Heart left ventricle (tissue), 16 donors: Measurements from ENCODE around the gene POU4F2. TPM values are rescaled to one million over a fixed set of nuclear protein-coding genes. Genes with fewer than 3 reads are reported as not detected.

ENCODE experiments used
- ATAC-seq, 4 donors: fragments of 200-7000 bp; cut with Tn5 transposase; one replicate each; pipeline ENCODE4 v1.9.1; 2020 to 2022; ENCODE audit warnings: moderate library complexity in 4 of 4, mild to moderate bottlenecking in 3 of 4, moderate number of reproducible peaks in 1 of 4
- DNase-seq, 5 donors: peaks; one replicate each; pipeline ENCODE4 v3.0.0-alpha.2; 2020
- H3K27ac ChIP-seq, 12 donors: fragments of 200-600 bp; sonication (generic) in 4 of 12; one replicate each; pipeline versions ENCODE4 v1.5.0 to v1.8.0; 2016 to 2022; ENCODE audit warnings: mild to moderate bottlenecking in 2 of 12
- H3K27me3 ChIP-seq, 9 donors: fragments of 200-600 bp; sonication (generic) in 2 of 9; one replicate each; pipeline versions ENCODE4 v1.5.1 to v1.8.0; 2016 to 2022; ENCODE audit warnings: mild to moderate bottlenecking in 3 of 9
- H3K36me3 ChIP-seq, 9 donors: fragments of 200-600 bp; sonication (generic) in 2 of 9; one replicate each; pipeline versions ENCODE4 v1.5.0 to v1.8.0; 2018 to 2022; ENCODE audit warnings: mild to moderate bottlenecking in 2 of 9
- H3K4me1 ChIP-seq, 12 donors: fragments of 200-600 bp; sonication (generic) in 4 of 12; one replicate each; pipeline versions ENCODE4 v1.5.0 to v1.8.0; 2016 to 2022; ENCODE audit warnings: mild to moderate bottlenecking in 3 of 12
- H3K4me3 ChIP-seq, 12 donors: fragments of 200-600 bp; sonication (generic) in 4 of 12; one replicate each; pipeline versions ENCODE4 v1.5.0 to v1.8.0; 2017 to 2022; ENCODE audit warnings: mild to moderate bottlenecking in 9 of 12, moderate library complexity in 4 of 12
- H3K9me3 ChIP-seq, 12 donors: fragments of 200-600 bp; sonication (generic) in 4 of 12; one replicate each; pipeline versions ENCODE4 v1.5.0 to v1.8.0; 2016 to 2022; ENCODE audit warnings: mild to moderate bottlenecking in 1 of 12
- CTCF ChIP-seq, 12 donors: fragments of 200-600 bp; sonication (generic) in 4 of 12; IDR thresholded peaks; one replicate each; pipeline versions ENCODE4 v1.5.0 to v1.8.0; 2018 to 2022; ENCODE audit warnings: antibody characterized with exemption in 12 of 12, mild to moderate bottlenecking in 5 of 12
- POLR2A ChIP-seq, 2 donors: fragments of 450-650 bp; IDR thresholded peaks; one replicate each; pipeline ENCODE4 v1.6.1; 2017; ENCODE audit warnings: antibody characterized with exemption in 2 of 2, mild to moderate bottlenecking in 2 of 2, moderate library complexity in 2 of 2
- WGBS, 4 donors: extraction: QIAGEN DNeasy Blood & Tissue Kit in 2 of 4; methylation state at CpG; one replicate each; pipeline versions ENCODE4 v1.1.5 to v1.1.7; 2013 to 2018; 5-methylcytosine and 5-hydroxymethylcytosine counted together
- intact Hi-C, 10 donors: fragments of 100-400 bp; cut with DNase I; formaldehyde crosslinking; loops; one replicate each; pipeline versions ENCODE4 v1.11.1 to v1.14.2; 2022
- polyA plus RNA-seq, 2 donors: library from polyadenylated mRNA; stranded (reverse); fragments of 200-250 nt; gene quantifications; one replicate each; pipeline ENCODE4 v1.2.3, GENCODE V29; 2013
- total RNA-seq, 9 donors: library from RNA; depleted of rRNA in 2 of 9; stranded (reverse); fragments of >200 nt in 2 of 9; fragmentation: NEBNext Ultra II Directional in 3 of 9; extraction: Animal tissue kit (Norgen Biotek cat#: 25700) in 3 of 9; gene quantifications; one replicate each; pipeline versions ENCODE4 v1.1.0 to v1.2.4, GENCODE V29; 2016 to 2023
- donor health status: ischemic (EF 13 %, LVEDD 7.1; RV severe dilation, severe dysfunction).
- donor health status: healthy with polysubstance abuse.
- donor health status: DM: no; HTN: yes; CAD: no.
- donor health status: DM: no; HTN: no; CAD: no.
- donor health status: ischemic (EF 25% LVEDD 6.9; RV normal size, moderate dysfunction).
- donor health status: ischemic (EF 25% LVEDD 5.7; RV mildly dilated, moderate dysfunction).
- donor health status: healthy.
- donor health status: DM: yes; HTN: yes; CAD: no.
- donor health status: ischemic (EF 35%, LVEDD 5.7; RV mildly dilated, moderate dysfunction).
- donor health status: nonischemic (EF 11% LVEDD 7.7; RV severe dilation, severe dysfunction).
- donor health status: DM: yes; HTN: yes; CAD: no.
- donor health status: PGD.
- donor health status: ischemic (EF 29% LVEDD 5.4; RV normal size, mild dysfunction).
- donor health status: nonischemic (EF 23%, LVEDD 6.1; RV moderate dilation, normal function).

POU4F2 gene
- total and polyA plus RNA-seq, 11 donors, result not detected

DNA sequence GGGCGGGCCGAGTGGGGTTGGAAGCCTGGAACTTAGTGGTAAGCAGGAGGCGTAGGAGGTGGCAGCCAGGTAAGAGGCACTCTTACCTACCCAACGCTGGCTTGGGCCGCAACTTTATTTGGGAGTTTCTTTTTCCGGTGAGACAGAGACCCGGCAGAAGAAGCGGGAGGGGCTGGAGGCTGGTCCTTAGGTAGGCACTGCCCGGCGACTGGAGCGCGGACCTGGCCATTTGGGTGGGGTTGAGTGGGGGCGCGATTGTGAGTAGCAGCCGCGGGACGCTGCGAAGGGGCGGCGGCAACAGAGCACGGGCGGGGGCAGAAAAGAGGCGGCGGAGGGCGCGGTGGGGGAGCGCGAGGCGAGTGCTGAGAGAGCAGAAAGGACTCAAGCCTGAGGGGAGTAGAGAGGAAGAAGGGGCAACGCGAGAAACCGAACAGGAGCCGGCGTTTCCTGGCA is 334 bp upstream of the POU4F2 start:
- H3K36me3 ChIP-seq, result no peaks in the 10 kb centered on the region
- H3K9me3 ChIP-seq, result no peaks in the 10 kb centered on the region
- WGBS, 4 donors, result 1 to 4% (median 1%) methylated on average over 31 to 34 of the region's 34 CpGs
- peaks cover 34 to 97% (median 72%) of the 10 kb centered on the region in 9 donors for H3K27me3 ChIP-seq
- no peak overlapping the region for H3K27ac ChIP-seq
- ATAC-seq (no peak), DNase-seq (peak in 1 of 5 donors; percentile 46)
- H3K4me1 ChIP-seq, result peaks cover 0 to 23% (median 10%) of the 10 kb centered on the region in 12 donors
- peak overlapping the region in 4 of 12 donors; percentile 6 to 18 (median 8) for H3K4me3 ChIP-seq
- intact Hi-C loops, result loop anchor here in 2 of 10 donors (5.0 to 10.0 kb wide), 2 partner anchors 294 to 296 kb away; no protein-coding TSS in a partner anchor
- no peak for TF ChIP-seq POLR2A (IDR thresholded peaks at IDR 0.05)
- TF ChIP-seq CTCF (IDR thresholded peaks at IDR 0.05), result no peak

- intact Hi-C loops, result loop anchor here in 2 of 10 donors (5.0 to 10.0 kb wide), 2 partner anchors 295 to 297 kb away; no protein-coding TSS in a partner anchor
- H3K27me3 ChIP-seq, result peaks cover 30 to 97% (median 64%) of the 10 kb centered on the region in 9 donors
- peak overlapping the region in 2 of 12 donors; percentile 6 to 8 for H3K4me3 ChIP-seq
Observed at GRCh38 chr4:146639506-146639932, 826 bp downstream of the POU4F2 start.

GRCh38 chr4:146640021-146640464 is 1.4 kb downstream of the POU4F2 start:
- WGBS, 4 donors, result 3 to 7% (median 4%) methylated on average over 11 to 46 of the region's 46 CpGs
- H3K36me3 ChIP-seq, result no peaks in the 10 kb centered on the region
- no peak overlapping the region for H3K27ac ChIP-seq
- H3K9me3 ChIP-seq, result no peaks in the 10 kb centered on the region
- ATAC-seq, result no peak
- H3K4me3 ChIP-seq, result no peak overlapping the region
- no peak for TF ChIP-seq CTCF (IDR thresholded peaks at IDR 0.05)
- TF ChIP-seq POLR2A (IDR thresholded peaks at IDR 0.05), result no peak
- intact Hi-C loops, result no loop called here
- H3K27me3 ChIP-seq, result peaks cover 30 to 97% (median 59%) of the 10 kb centered on the region in 9 donors
- peaks cover 0 to 23% (median 10%) of the 10 kb centered on the region in 12 donors for H3K4me1 ChIP-seq
- no peak for DNase-seq

More at GRCh38 chr4:146639506-146639932, 826 bp downstream of the POU4F2 start:
- Histone ChIP-seq H3K4me1 (peaks cover 0 to 23% (median 10%) of the 10 kb centered on the region in 12 donors), H3K27ac (no peak overlapping the region), H3K36me3 (no peaks in the 10 kb centered on the region), H3K9me3 (no peaks in the 10 kb centered on the region)
- no peak for ATAC-seq
- TF ChIP-seq CTCF (IDR thresholded peaks at IDR 0.05) (no peak), POLR2A (IDR thresholded peaks at IDR 0.05) (no peak)
- DNase-seq, result no peak
- 1 to 3% (median 2%) methylated on average over 16 to 20 of the region's 20 CpGs for WGBS, 4 donors

DNA sequence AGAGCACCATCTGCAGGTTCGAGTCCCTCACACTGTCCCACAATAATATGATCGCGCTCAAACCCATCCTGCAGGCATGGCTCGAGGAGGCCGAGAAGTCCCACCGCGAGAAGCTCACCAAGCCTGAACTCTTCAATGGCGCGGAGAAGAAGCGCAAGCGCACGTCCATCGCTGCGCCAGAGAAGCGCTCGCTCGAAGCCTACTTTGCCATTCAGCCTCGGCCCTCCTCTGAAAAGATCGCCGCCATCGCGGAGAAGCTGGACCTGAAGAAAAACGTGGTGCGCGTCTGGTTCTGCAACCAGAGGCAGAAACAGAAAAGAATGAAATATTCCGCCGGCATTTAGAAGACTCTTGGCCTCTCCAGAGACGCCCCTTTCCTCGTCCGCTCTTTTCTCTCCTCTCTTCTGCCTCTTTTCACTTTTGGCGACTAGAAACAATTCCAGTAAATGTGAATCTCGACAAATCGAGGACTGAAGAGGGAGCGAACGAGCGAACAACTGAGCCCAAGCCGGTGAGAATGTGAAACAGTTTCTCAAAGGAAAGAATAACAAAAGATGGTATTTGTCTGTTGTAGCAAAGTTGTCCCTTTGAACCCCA is 1.9 kb downstream of the POU4F2 start:
- DNase-seq (no peak), ATAC-seq (no peak)
- Histone ChIP-seq H3K27ac (no peak overlapping the region), H3K36me3 (no peaks in the 10 kb centered on the region), H3K27me3 (peaks cover 30 to 96% (median 58%) of the 10 kb centered on the region in 9 donors), H3K4me1 (peaks cover 0 to 23% (median 10%) of the 10 kb centered on the region in 12 donors), H3K9me3 (no peaks in the 10 kb centered on the region), H3K4me3 (no peak overlapping the region)
- 2 to 3% (median 2%) methylated on average over 36 to 37 of the region's 37 CpGs for WGBS, 4 donors
- intact Hi-C loops, result no loop called here
- TF ChIP-seq POLR2A (IDR thresholded peaks at IDR 0.05) (no peak), CTCF (IDR thresholded peaks at IDR 0.05) (no peak)
